ENCODE measurements around the gene DNAH9.

GRCh38 chr17:11598274-11599221, at the start of gene DNAH9:
- TF ChIP-seq CTCF (IDR thresholded peaks at IDR 0.05) (peak in 1 of 5 experiments; percentile 14), POLR2A (IDR thresholded peaks at IDR 0.05) (peak in 1 of 2 donors; percentile 28)
